A673 (cell line): ENCODE data around the gene ANKRD27. TPM values are rescaled to one million over a fixed set of nuclear protein-coding genes. Genes with fewer than 3 reads are reported as not detected.

ENCODE experiments used
- BruUV-seq: library from RNA; stranded (reverse); fragments of 400-500 nt; replicated peaks from 2 replicates; lab custom pipeline; 2021; lab: Mats Ljungman, UMichigan
- CTCF ChIA-PET: fragments of 300-600 bp; sonication (Branson Sonifier 250); formaldehyde crosslinking; loops from one replicate; lab custom pipeline; 2022; ENCODE audit warnings: antibody characterized with exemption; lab: Charles Lee
- POLR2A ChIA-PET: fragments of 300-600 bp; sonication (Branson Sonifier 250); formaldehyde crosslinking; loops from one replicate; lab custom pipeline; 2022; ENCODE audit warnings: antibody characterized with exemption; ENCODE audit not compliant: low non-redundant PET; lab: Charles Lee
- DNase-seq: peaks from one replicate; pipeline ENCODE4 v3.0.0-alpha.2; 2015; ENCODE audit warnings: low spot score
- H3K27ac ChIP-seq: fragments of 200-600 bp; sonication (generic); 2 replicates; pipeline ENCODE4 v1.5.1; 2016; ENCODE audit warnings: mixed run types, low read depth, mild to moderate bottlenecking, mixed read lengths, antibody characterized with exemption, low read length; ENCODE audit not compliant: poor library complexity, severe bottlenecking
- H3K27me3 ChIP-seq: fragments of 200-600 bp; sonication (generic); replicated peaks from 2 replicates; pipeline ENCODE4 v1.6.1; 2017; ENCODE audit warnings: mixed run types, low read depth, mild to moderate bottlenecking, mixed read lengths, antibody characterized with exemption, low read length; ENCODE audit not compliant: insufficient read depth, poor library complexity
- H3K36me3 ChIP-seq: fragments of 200-600 bp; sonication (generic); 2 replicates; pipeline ENCODE4 v1.6.1; 2016; ENCODE audit warnings: mixed run types, mild to moderate bottlenecking, mixed read lengths, antibody characterized with exemption, low read length; ENCODE audit not compliant: insufficient read depth, poor library complexity, severe bottlenecking
- H3K4me1 ChIP-seq: fragments of 200-600 bp; sonication (generic); 2 replicates; pipeline ENCODE4 v1.6.1; 2017; ENCODE audit warnings: mixed run types, mild to moderate bottlenecking, mixed read lengths, antibody characterized with exemption, low read length; ENCODE audit not compliant: insufficient read depth, poor library complexity, severe bottlenecking
- H3K4me3 ChIP-seq: fragments of 200-600 bp; sonication (generic); 2 replicates; pipeline ENCODE4 v1.5.1; 2016; ENCODE audit warnings: low read depth, mixed run types, mild to moderate bottlenecking, mixed read lengths, low read length; ENCODE audit not compliant: poor library complexity, severe bottlenecking
- H3K9me3 ChIP-seq: fragments of 200-600 bp; sonication (generic); 2 replicates; pipeline ENCODE4 v1.6.1; 2016; ENCODE audit warnings: mixed run types, low read depth, mild to moderate bottlenecking, mixed read lengths, antibody characterized with exemption, low read length; ENCODE audit not compliant: poor library complexity, severe bottlenecking
- CTCF ChIP-seq: fragments of 300-800, 200-600 bp; sonication (generic); conservative IDR thresholded peaks from 2 replicates; pipeline ENCODE4 v1.5.1; 2017; ENCODE audit warnings: low read depth, mild to moderate bottlenecking, antibody characterized with exemption, low read length, moderate library complexity, mixed read lengths
- EZH2 ChIP-seq: fragments of 200-600 bp; sonication (generic); IDR thresholded peaks from 2 replicates; pipeline ENCODE4 v1.6.1; 2017; ENCODE audit warnings: borderline replicate concordance, low read depth, mild to moderate bottlenecking, mixed read lengths, antibody characterized with exemption, low read length; ENCODE audit not compliant: poor library complexity, severe bottlenecking
- intact Hi-C: fragments of 100-400 bp; cut with micrococcal nuclease; formaldehyde crosslinking; loops from one replicate; pipeline ENCODE4 v1.10.0; 2022; ENCODE audit not compliant: unreplicated experiment
- total RNA-seq: library from RNA; stranded (reverse); gene quantifications from 2 replicates; pipeline ENCODE4 v1.2.3, GENCODE V29; 2021

The ANKRD27 gene
- total RNA-seq, 1 experiment from 2014 or later = 25.0 TPM

- H3K36me3 ChIP-seq = no peaks in the 10 kb centered on the region
- H3K4me3 ChIP-seq = no peak overlapping the region
- DNase-seq = peak; percentile 50
- H3K27ac ChIP-seq = no peak overlapping the region
- H3K4me1 ChIP-seq = no peaks in the 10 kb centered on the region
- BruUV-seq = no TSS peak
- no peaks in the 10 kb centered on the region for H3K9me3 ChIP-seq
- H3K27me3 ChIP-seq = no peaks in the 10 kb centered on the region
- TF ChIP-seq EZH2 = no peak
- no peak for TF ChIP-seq CTCF
- ChIA-PET POLR2A (interaction anchor here (0.6 kb wide), 1 partner anchor 1881 kb away, joined by 9 read pairs; no protein-coding TSS in a partner anchor), CTCF (no interaction called here)
- intact Hi-C loops = no loop called here
These were observed 124.3 kb downstream of the ANKRD27 start for GRCh38 chr19:32550666-32551065.

Other genes starting within 250 kb of the ANKRD27 start
- 242 and 255 TPM in 2 replicates for gene PDCD5, start 94.0 kb downstream of the ANKRD27 start, total RNA-seq
- 0.13 and 0.15 TPM in 2 replicates for gene RGS9BP, start 668 bp upstream of the ANKRD27 start, total RNA-seq
- 17.8 and 18.7 TPM in 2 replicates for gene NUDT19, start 16.6 kb upstream of the ANKRD27 start, total RNA-seq
- 0.26 and 0.64 TPM in 2 replicates for gene TDRD12, start 44.6 kb upstream of the ANKRD27 start, total RNA-seq
- gene SLC7A9, start 194.6 kb upstream of the ANKRD27 start, total RNA-seq = 0.34 and 0.39 TPM in 2 replicates